ENCODE results near the gene DNAJC7.

Gene DNAJC7

DNA sequence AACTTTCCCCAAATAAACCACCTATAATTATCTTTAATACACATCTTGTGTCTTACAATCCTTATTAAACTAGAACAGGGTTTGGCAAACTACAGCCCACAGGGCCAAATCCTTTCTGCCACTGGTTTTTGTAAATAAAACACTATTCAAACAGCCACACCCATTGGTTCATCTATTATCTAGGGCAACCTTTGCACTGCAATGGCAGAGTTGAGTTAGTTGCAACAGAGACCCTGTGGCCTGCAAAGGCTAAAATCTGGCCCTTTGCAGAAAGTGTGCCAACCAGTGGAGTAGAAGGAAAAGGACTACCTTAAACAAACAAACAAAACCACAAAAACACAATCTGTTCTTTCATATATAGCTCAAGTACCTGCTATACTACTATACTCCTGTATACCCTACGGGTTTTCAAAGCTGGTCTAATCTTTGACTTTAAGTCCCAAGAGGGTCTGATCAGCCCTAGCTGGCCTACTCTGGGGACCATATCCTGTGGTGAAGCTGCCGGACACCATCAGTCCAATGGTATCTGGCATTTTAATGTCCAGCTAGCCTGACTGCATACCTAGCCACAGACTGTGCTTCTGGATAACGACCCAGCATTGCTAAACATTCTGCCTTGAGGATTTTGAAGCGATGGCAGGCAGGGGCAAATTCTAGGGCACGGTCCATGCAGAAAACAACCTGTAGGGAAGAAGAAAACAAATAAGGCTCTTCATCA lies 27.4 kb downstream of the DNAJC7 start:
- peaks cover 95% of the 10 kb centered on the region for H3K36me3 ChIP-seq (ENCODE audit: control insufficient read depth, insufficient read depth, low read length)
- H3K9me3 ChIP-seq (ENCODE audit: control insufficient read depth, insufficient read depth, low read depth, low read length), result no peaks in the 10 kb centered on the region
- H3K27ac ChIP-seq (ENCODE audit: low read depth, low read length), result no peak overlapping the region
- no peaks in the 10 kb centered on the region for H3K27me3 ChIP-seq (ENCODE audit: control insufficient read depth, insufficient read depth, low read length)
- no peak overlapping the region for H3K4me3 ChIP-seq (ENCODE audit: low read depth, low read length)
- H3K4me1 ChIP-seq (ENCODE audit: control insufficient read depth, insufficient read depth, low read length), result no peaks in the 10 kb centered on the region
- H3K9ac ChIP-seq (ENCODE audit: low read length), result no peak overlapping the region

GRCh38 chr17:41988418-41988817 lies 28.8 kb downstream of the DNAJC7 start:
- Histone ChIP-seq H3K9me3 (ENCODE audit: control insufficient read depth, insufficient read depth, low read depth, low read length) (no peaks in the 10 kb centered on the region), H3K27ac (ENCODE audit: low read depth, low read length) (no peak overlapping the region), H3K36me3 (ENCODE audit: control insufficient read depth, insufficient read depth, low read length) (peaks cover 95% of the 10 kb centered on the region), H3K4me3 (ENCODE audit: low read depth, low read length) (no peak overlapping the region), H3K27me3 (ENCODE audit: control insufficient read depth, insufficient read depth, low read length) (no peaks in the 10 kb centered on the region), H3K9ac (ENCODE audit: low read length) (no peak overlapping the region), H3K4me1 (ENCODE audit: control insufficient read depth, insufficient read depth, low read length) (no peaks in the 10 kb centered on the region)

DNA sequence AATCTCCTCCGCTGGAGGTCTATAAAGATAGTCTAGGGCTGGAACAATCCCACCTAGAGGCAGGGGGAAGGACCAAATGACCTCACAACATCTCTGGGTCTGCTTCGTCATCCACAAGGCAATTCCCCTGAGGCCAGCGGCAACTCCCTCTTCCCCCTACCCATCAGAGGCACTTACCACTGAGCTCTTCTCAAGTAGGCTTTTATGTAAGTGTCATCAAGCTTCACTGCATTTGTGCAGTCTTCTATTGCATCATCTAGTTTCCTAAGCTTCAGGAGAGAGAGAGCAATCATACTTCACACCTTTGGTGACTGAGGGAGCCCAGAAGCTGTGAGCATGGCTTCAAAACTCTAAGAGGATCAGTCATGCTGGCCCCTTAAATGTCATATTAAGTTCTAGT lies 29.6 kb downstream of the DNAJC7 start:
- H3K27me3 ChIP-seq (ENCODE audit: control insufficient read depth, insufficient read depth, low read length), result no peaks in the 10 kb centered on the region
- peaks cover 96% of the 10 kb centered on the region for H3K36me3 ChIP-seq (ENCODE audit: control insufficient read depth, insufficient read depth, low read length)
- H3K4me1 ChIP-seq (ENCODE audit: control insufficient read depth, insufficient read depth, low read length), result no peaks in the 10 kb centered on the region
- no peak overlapping the region for H3K4me3 ChIP-seq (ENCODE audit: low read depth, low read length)
- no peak overlapping the region for H3K9ac ChIP-seq (ENCODE audit: low read length)
- no peaks in the 10 kb centered on the region for H3K9me3 ChIP-seq (ENCODE audit: control insufficient read depth, insufficient read depth, low read depth, low read length)
- no peak overlapping the region for H3K27ac ChIP-seq (ENCODE audit: low read depth, low read length)

- Histone ChIP-seq H3K4me3 (ENCODE audit: low read depth, low read length) (no peak overlapping the region), H3K27me3 (ENCODE audit: control insufficient read depth, insufficient read depth, low read length) (no peaks in the 10 kb centered on the region), H3K36me3 (ENCODE audit: control insufficient read depth, insufficient read depth, low read length) (peaks cover 96% of the 10 kb centered on the region), H3K27ac (ENCODE audit: low read depth, low read length) (no peak overlapping the region), H3K9ac (ENCODE audit: low read length) (no peak overlapping the region), H3K9me3 (ENCODE audit: control insufficient read depth, insufficient read depth, low read depth, low read length) (no peaks in the 10 kb centered on the region), H3K4me1 (ENCODE audit: control insufficient read depth, insufficient read depth, low read length) (no peaks in the 10 kb centered on the region)
These were observed 30.6 kb downstream of the DNAJC7 start for GRCh38 chr17:41986634-41987033.

- Histone ChIP-seq H3K27me3 (ENCODE audit: control insufficient read depth, insufficient read depth, low read length) (no peaks in the 10 kb centered on the region), H3K9me3 (ENCODE audit: control insufficient read depth, insufficient read depth, low read depth, low read length) (no peaks in the 10 kb centered on the region), H3K4me1 (ENCODE audit: control insufficient read depth, insufficient read depth, low read length) (no peaks in the 10 kb centered on the region), H3K27ac (ENCODE audit: low read depth, low read length) (no peak overlapping the region), H3K36me3 (ENCODE audit: control insufficient read depth, insufficient read depth, low read length) (peaks cover 96% of the 10 kb centered on the region), H3K9ac (ENCODE audit: low read length) (no peak overlapping the region), H3K4me3 (ENCODE audit: low read depth, low read length) (no peak overlapping the region)
These were observed 31.3 kb downstream of the DNAJC7 start for GRCh38 chr17:41985919-41986318.

DNA sequence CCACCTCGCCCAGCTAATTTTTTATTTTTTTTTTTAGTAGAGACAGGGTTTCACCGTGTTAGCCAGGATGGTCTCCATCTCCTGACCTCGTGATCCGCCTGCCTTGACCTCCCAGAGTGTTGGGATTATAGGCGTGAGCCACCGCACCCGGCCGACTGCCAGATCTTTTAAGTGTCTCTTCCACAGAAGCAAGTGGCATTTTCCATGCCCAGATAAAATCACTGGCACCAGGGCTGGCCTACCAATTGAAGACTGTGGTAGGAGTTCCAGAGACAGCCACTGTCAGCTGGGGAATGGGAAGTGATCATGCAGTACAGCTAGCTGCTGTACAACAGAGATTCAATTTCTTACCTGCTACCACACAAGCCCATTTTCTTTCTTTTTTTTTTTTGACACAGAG lies 32.8 kb downstream of the DNAJC7 start:
- no peaks in the 10 kb centered on the region for H3K9me3 ChIP-seq (ENCODE audit: control insufficient read depth, insufficient read depth, low read depth, low read length)
- no peak overlapping the region for H3K27ac ChIP-seq (ENCODE audit: low read depth, low read length)
- H3K4me1 ChIP-seq (ENCODE audit: control insufficient read depth, insufficient read depth, low read length), result no peaks in the 10 kb centered on the region
- no peak overlapping the region for H3K9ac ChIP-seq (ENCODE audit: low read length)
- H3K4me3 ChIP-seq (ENCODE audit: low read depth, low read length), result no peak overlapping the region
- peaks cover 94% of the 10 kb centered on the region for H3K36me3 ChIP-seq (ENCODE audit: control insufficient read depth, insufficient read depth, low read length)
- H3K27me3 ChIP-seq (ENCODE audit: control insufficient read depth, insufficient read depth, low read length), result no peaks in the 10 kb centered on the region

DNA sequence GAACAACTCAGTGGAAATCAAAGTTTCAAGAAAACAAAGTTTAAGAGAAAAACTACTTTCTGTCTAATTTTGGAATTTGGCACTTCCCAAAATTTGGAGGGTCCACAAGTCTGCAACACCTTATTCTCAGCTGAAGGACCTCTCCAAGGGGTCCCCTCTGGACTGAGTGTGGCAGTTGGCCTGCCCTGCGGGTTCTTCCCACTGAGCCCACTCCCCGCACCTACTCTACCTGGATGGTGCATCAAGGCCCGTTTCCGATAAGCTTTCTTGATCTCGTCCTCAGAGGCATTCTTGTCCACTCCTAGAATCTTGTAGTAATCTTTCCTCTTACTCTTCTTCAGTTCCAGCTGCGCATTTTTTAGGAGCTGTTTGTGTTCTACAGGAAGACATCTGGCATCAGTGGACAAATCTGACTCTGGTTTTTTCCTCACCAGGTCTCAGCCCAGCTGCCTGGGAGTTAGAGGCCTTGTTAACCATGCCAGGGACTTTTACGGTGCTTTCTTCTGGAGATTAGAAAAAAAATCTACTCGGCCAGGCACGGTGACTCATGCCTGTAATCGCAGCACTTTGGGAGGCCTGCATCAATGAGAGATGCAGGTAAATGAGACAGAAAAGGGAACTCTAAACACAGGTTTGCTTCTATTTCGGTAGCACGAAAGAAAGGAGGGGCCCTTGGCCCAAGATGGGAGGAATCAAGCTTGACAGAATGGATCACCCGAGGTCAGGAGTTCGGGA lies 35.0 kb downstream of the DNAJC7 start:
- H3K9ac ChIP-seq (ENCODE audit: low read length), result no peak overlapping the region
- peaks cover 91% of the 10 kb centered on the region for H3K36me3 ChIP-seq (ENCODE audit: control insufficient read depth, insufficient read depth, low read length)
- no peaks in the 10 kb centered on the region for H3K9me3 ChIP-seq (ENCODE audit: control insufficient read depth, insufficient read depth, low read depth, low read length)
- no peaks in the 10 kb centered on the region for H3K4me1 ChIP-seq (ENCODE audit: control insufficient read depth, insufficient read depth, low read length)
- no peak overlapping the region for H3K27ac ChIP-seq (ENCODE audit: low read depth, low read length)
- H3K4me3 ChIP-seq (ENCODE audit: low read depth, low read length), result no peak overlapping the region
- H3K27me3 ChIP-seq (ENCODE audit: control insufficient read depth, insufficient read depth, low read length), result no peaks in the 10 kb centered on the region

GRCh38 chr17:41977991-41978390 lies 39.2 kb downstream of the DNAJC7 start:
- H3K27ac ChIP-seq (ENCODE audit: low read depth, low read length), result no peak overlapping the region
- H3K4me3 ChIP-seq (ENCODE audit: low read depth, low read length), result no peak overlapping the region

DNA sequence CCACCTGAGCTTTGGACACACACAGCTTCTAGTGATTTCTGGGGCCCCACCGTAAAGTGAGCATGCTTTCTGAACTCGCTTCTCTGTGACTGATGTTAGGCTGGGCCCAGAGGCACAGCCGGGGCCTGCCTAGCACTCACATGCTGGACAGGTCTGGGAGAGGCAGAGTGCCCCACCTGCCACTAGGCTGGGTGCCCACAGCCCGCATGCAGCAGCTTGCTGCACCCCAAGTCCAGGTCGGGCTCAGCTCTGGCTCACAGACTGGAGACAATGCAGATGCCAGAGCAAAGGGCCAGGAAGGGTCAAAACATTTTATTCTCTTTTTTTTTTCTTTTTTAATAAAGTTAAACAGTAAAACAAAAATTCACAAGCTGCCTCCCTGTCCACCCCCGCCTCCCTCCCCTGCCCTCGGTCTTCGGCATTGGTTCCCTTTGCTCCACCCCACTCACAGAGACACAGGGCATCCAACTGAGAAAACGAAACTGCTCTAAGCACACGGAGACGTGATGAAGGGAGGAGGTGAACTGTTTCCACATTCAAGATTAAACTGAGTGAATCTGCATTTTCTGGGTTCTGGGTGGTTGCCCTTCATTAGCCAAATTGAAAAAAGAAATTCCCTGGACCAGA lies 41.0 kb downstream of the DNAJC7 start:
- Histone ChIP-seq H3K27me3 (ENCODE audit: control insufficient read depth, insufficient read depth, low read length) (no peaks in the 10 kb centered on the region), H3K9me3 (ENCODE audit: control insufficient read depth, insufficient read depth, low read depth, low read length) (no peaks in the 10 kb centered on the region), H3K4me3 (ENCODE audit: low read depth, low read length) (no peak overlapping the region), H3K4me1 (ENCODE audit: control insufficient read depth, insufficient read depth, low read length) (no peaks in the 10 kb centered on the region), H3K9ac (ENCODE audit: low read length) (no peak overlapping the region), H3K36me3 (ENCODE audit: control insufficient read depth, insufficient read depth, low read length) (peaks cover 93% of the 10 kb centered on the region), H3K27ac (ENCODE audit: low read depth, low read length) (no peak overlapping the region)

More at GRCh38 chr17:41977991-41978390, 39.2 kb downstream of the DNAJC7 start:
- peaks cover 95% of the 10 kb centered on the region for H3K36me3 ChIP-seq (ENCODE audit: control insufficient read depth, insufficient read depth, low read length)
- H3K9me3 ChIP-seq (ENCODE audit: control insufficient read depth, insufficient read depth, low read depth, low read length), result no peaks in the 10 kb centered on the region
- no peaks in the 10 kb centered on the region for H3K27me3 ChIP-seq (ENCODE audit: control insufficient read depth, insufficient read depth, low read length)
- no peak overlapping the region for H3K9ac ChIP-seq (ENCODE audit: low read length)
- no peaks in the 10 kb centered on the region for H3K4me1 ChIP-seq (ENCODE audit: control insufficient read depth, insufficient read depth, low read length)

DNA sequence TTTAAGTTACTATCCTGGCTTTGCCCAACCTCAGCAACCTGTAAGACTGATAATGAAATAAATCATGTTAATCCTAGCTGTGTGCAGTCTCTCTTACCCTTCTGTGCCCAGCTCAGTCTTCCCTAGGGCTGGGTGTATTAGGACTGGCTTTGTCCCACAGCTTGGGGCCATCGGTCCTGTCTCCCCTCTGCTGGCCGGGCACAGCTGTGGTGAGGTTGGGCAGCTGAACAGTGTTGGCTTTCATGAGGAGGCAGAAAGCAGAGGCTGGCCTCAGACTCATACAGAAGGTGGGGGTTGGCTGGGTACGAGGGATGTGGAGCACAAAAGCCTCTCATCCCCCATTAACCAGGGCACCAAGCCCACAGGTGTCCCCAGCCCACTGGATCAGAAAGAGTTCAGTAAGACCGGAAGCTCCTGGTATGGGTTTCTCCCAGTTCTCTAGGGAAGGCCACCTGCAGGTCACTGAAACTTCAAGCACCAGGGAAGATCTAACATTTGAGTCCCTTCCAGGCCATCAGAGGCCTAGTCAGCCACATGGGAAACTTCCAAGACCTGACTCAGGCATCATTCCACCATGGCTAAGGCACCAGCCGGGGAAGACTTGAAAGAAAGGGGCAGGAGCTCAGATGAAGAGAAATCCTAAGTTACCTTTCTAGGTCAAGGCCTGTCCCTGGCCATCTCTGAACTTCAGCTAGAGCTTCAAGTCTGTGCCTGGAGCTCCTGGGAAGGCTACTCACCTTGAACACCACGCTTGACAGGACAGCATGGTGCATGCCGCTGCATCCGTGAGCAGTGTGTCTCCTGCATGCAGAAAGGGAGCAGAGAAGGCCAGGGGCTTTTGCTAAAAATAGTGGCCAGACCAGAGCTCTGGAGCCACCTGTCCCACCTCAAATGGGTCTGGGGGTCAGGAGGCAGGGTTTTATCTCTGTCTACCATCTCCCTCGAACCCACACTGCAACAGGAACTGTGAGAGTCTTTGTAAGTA lies 41.8 kb downstream of the DNAJC7 start:
- Histone ChIP-seq H3K4me3 (ENCODE audit: low read depth, low read length) (no peak overlapping the region), H3K27ac (ENCODE audit: low read depth, low read length) (no peak overlapping the region), H3K36me3 (ENCODE audit: control insufficient read depth, insufficient read depth, low read length) (peaks cover 91% of the 10 kb centered on the region), H3K9ac (ENCODE audit: low read length) (no peak overlapping the region), H3K9me3 (ENCODE audit: control insufficient read depth, insufficient read depth, low read depth, low read length) (no peaks in the 10 kb centered on the region), H3K4me1 (ENCODE audit: control insufficient read depth, insufficient read depth, low read length) (no peaks in the 10 kb centered on the region), H3K27me3 (ENCODE audit: control insufficient read depth, insufficient read depth, low read length) (no peaks in the 10 kb centered on the region)

Data from HUES6 (cell line).